ENCODE results near the gene DNAH7. TPM values are rescaled to one million over a fixed set of nuclear protein-coding genes. Genes with fewer than 3 reads are reported as not detected.

DNAH7 gene
- total and polyA plus RNA-seq, 4 experiments from 2014 or later: not detected

DNA sequence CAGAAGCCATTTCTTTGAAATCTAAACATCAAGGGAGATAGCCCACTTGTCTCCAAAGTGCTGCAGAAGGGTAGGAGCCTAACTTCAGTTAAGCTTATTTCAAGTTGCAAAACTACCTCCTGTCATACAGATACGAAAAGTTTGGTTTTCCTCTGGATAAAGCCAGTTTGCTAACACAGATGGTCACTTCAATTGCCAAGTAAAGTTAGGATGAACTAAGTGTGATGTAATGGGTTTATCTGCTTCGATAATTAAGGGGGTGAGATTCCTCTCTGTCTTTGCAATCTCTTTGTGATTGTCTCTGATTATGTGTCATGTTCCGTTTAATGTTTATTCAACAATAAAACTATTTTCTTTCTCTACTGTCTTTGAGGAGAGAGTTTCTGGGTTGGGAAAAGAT lies 255.2 kb downstream of the DNAH7 start:
- no peaks in the 10 kb centered on the region for H3K27me3 ChIP-seq (ENCODE audit: insufficient read depth, low read length)
- no peak overlapping the region for H3K4me3 ChIP-seq (ENCODE audit: low read length in 2 of 2)
- H3K9me3 ChIP-seq (ENCODE audit: control insufficient read depth in 1 of 2, low read length in 2 of 2): no peaks in the 10 kb centered on the region
- Mint-ChIP-seq H3K27ac (no peak overlapping the region), H3K4me1 (no peaks in the 10 kb centered on the region), H3K27me3 (peaks cover 8 to 10% of the 10 kb centered on the region in 2 donors), H3K36me3 (no peaks in the 10 kb centered on the region), H3K4me3 (no peak overlapping the region), H3K9me3 (no peaks in the 10 kb centered on the region)
- no peaks in the 10 kb centered on the region for H3K36me3 ChIP-seq (ENCODE audit: insufficient read depth, low read length)
- no peak overlapping the region for H3K27ac ChIP-seq (ENCODE audit: low read depth, low read length)
- POLR2A ChIA-PET (ENCODE audit: partially characterized antibody): no interaction called here
- no peaks in the 10 kb centered on the region for H3K4me1 ChIP-seq (ENCODE audit: insufficient read depth, low read length)
- CTCF ChIA-PET (ENCODE audit: partially characterized antibody): no interaction called here
- intact Hi-C loops (cut with micrococcal nuclease): no loop called here
- no peak for DNase-seq

GRCh38 chr2:195810340-195811098 lies 258.1 kb downstream of the DNAH7 start:
- Histone ChIP-seq H3K4me3 (ENCODE audit: low read length in 2 of 2) (no peak overlapping the region), H3K27ac (ENCODE audit: low read depth, low read length) (no peak overlapping the region), H3K9me3 (ENCODE audit: control insufficient read depth in 1 of 2, low read length in 2 of 2) (no peaks in the 10 kb centered on the region), H3K4me1 (ENCODE audit: insufficient read depth, low read length) (no peaks in the 10 kb centered on the region), H3K36me3 (ENCODE audit: insufficient read depth, low read length) (no peaks in the 10 kb centered on the region), H3K27me3 (ENCODE audit: insufficient read depth, low read length) (no peaks in the 10 kb centered on the region)
- ChIA-PET POLR2A (ENCODE audit: partially characterized antibody) (no interaction called here), CTCF (ENCODE audit: partially characterized antibody) (no interaction called here)
- Mint-ChIP-seq H3K27me3 (peaks cover 9 to 10% of the 10 kb centered on the region in 2 donors), H3K27ac (no peak overlapping the region), H3K4me1 (no peaks in the 10 kb centered on the region), H3K36me3 (no peaks in the 10 kb centered on the region), H3K9me3 (no peaks in the 10 kb centered on the region), H3K4me3 (no peak overlapping the region)
- intact Hi-C loops (cut with micrococcal nuclease): no loop called here
- DNase-seq: no peak

DNA sequence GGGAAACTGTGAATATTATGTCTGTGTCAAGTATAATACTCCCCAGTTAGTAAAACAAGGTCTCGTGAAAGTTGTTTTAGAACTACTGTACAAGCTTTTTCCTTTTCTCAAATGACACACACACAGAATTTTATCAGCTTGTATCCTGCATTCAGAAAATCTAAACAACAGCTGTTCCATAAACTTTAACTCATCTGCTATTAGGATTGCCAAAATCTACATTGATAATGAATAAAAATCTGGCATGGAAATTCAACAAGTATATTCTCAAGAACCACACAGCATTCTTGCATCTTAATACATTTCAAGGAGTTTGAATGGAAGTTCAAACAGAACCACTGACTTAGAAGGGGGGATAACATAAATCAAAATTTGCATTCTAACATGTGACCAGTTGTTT lies 260.4 kb downstream of the DNAH7 start:
- ChIA-PET POLR2A (ENCODE audit: partially characterized antibody) (no interaction called here), CTCF (ENCODE audit: partially characterized antibody) (interaction anchor here (0.8 kb wide), 1 partner anchor 19 kb away, joined by 3 read pairs; no protein-coding TSS in a partner anchor)
- Mint-ChIP-seq H3K4me1 (no peaks in the 10 kb centered on the region), H3K4me3 (no peak overlapping the region), H3K36me3 (no peaks in the 10 kb centered on the region), H3K27me3 (peaks cover 9% of the 10 kb centered on the region in 2 donors), H3K27ac (no peak overlapping the region), H3K9me3 (no peaks in the 10 kb centered on the region)
- H3K36me3 ChIP-seq (ENCODE audit: insufficient read depth, low read length): no peaks in the 10 kb centered on the region
- H3K4me1 ChIP-seq (ENCODE audit: insufficient read depth, low read length): no peaks in the 10 kb centered on the region
- H3K27me3 ChIP-seq (ENCODE audit: insufficient read depth, low read length): no peaks in the 10 kb centered on the region
- no peak overlapping the region for H3K27ac ChIP-seq (ENCODE audit: low read depth, low read length)
- H3K4me3 ChIP-seq (ENCODE audit: low read length in 2 of 2): no peak overlapping the region
- no peaks in the 10 kb centered on the region for H3K9me3 ChIP-seq (ENCODE audit: control insufficient read depth in 1 of 2, low read length in 2 of 2)
- intact Hi-C loops (cut with micrococcal nuclease): no loop called here
- DNase-seq: no peak

- Mint-ChIP-seq H3K27me3 (peaks cover 2 to 3% of the 10 kb centered on the region in 2 donors), H3K27ac (no peak overlapping the region), H3K36me3 (no peaks in the 10 kb centered on the region), H3K4me3 (no peak overlapping the region), H3K4me1 (no peaks in the 10 kb centered on the region), H3K9me3 (no peaks in the 10 kb centered on the region)
- Histone ChIP-seq H3K4me1 (ENCODE audit: insufficient read depth, low read length) (no peaks in the 10 kb centered on the region), H3K36me3 (ENCODE audit: insufficient read depth, low read length) (no peaks in the 10 kb centered on the region), H3K4me3 (ENCODE audit: low read length in 2 of 2) (no peak overlapping the region), H3K27ac (ENCODE audit: low read depth, low read length) (no peak overlapping the region), H3K9me3 (ENCODE audit: control insufficient read depth in 1 of 2, low read length in 2 of 2) (no peaks in the 10 kb centered on the region), H3K27me3 (ENCODE audit: insufficient read depth, low read length) (no peaks in the 10 kb centered on the region)
- CTCF ChIA-PET (ENCODE audit: partially characterized antibody): no interaction called here
- POLR2A ChIA-PET (ENCODE audit: partially characterized antibody): no interaction called here
- DNase-seq: no peak
- intact Hi-C loops (cut with micrococcal nuclease): no loop called here
These were observed 263.2 kb downstream of the DNAH7 start for GRCh38 chr2:195805283-195805976.

GRCh38 chr2:195795879-195796278 lies 272.8 kb downstream of the DNAH7 start:
- Histone ChIP-seq H3K27ac (ENCODE audit: low read depth, low read length) (no peak overlapping the region), H3K27me3 (ENCODE audit: insufficient read depth, low read length) (no peaks in the 10 kb centered on the region), H3K9me3 (ENCODE audit: control insufficient read depth in 1 of 2, low read length in 2 of 2) (no peaks in the 10 kb centered on the region), H3K4me3 (ENCODE audit: low read length in 2 of 2) (no peak overlapping the region), H3K4me1 (ENCODE audit: insufficient read depth, low read length) (no peaks in the 10 kb centered on the region), H3K36me3 (ENCODE audit: insufficient read depth, low read length) (no peaks in the 10 kb centered on the region)
- no peaks in the 10 kb centered on the region for H3K36me3 Mint-ChIP-seq
- peaks cover 0 to 2% (median under 1%) of the 10 kb centered on the region in 8 donors for H3K9me3 Mint-ChIP-seq
- intact Hi-C loops (cut with micrococcal nuclease): no loop called here
- ChIA-PET POLR2A (ENCODE audit: partially characterized antibody) (no interaction called here), CTCF (ENCODE audit: partially characterized antibody) (no interaction called here)
- no peak overlapping the region for H3K4me3 Mint-ChIP-seq
- no peak for DNase-seq
- H3K27me3 Mint-ChIP-seq: no peaks in the 10 kb centered on the region
- H3K27ac Mint-ChIP-seq: no peak overlapping the region
- no peaks in the 10 kb centered on the region for H3K4me1 Mint-ChIP-seq

DNA sequence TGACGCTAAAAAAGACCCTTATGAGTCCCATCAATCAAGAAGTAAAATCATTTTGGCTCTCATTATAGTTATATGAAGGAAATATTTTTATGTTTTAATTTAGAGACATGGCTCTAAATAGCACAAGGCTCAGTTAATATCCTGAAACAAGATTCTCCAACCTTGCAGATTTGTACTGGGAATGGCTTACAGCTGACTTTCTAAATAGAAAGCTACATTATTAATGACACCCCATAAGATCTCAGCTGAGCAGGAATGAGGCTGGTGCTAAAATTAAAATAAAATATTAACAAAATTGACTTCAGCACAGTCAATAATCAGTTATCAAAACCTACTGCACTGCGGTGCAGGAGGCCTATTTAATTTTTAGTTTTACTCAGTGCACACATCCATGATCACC lies 274.8 kb downstream of the DNAH7 start:
- H3K4me1 ChIP-seq (ENCODE audit: insufficient read depth, low read length): no peaks in the 10 kb centered on the region
- no peaks in the 10 kb centered on the region for H3K36me3 ChIP-seq (ENCODE audit: insufficient read depth, low read length)
- no peaks in the 10 kb centered on the region for H3K9me3 ChIP-seq (ENCODE audit: control insufficient read depth in 1 of 2, low read length in 2 of 2)
- no peaks in the 10 kb centered on the region for H3K4me1 Mint-ChIP-seq
- H3K27ac Mint-ChIP-seq: no peak overlapping the region
- no peak for DNase-seq
- no peak overlapping the region for H3K4me3 Mint-ChIP-seq
- no peak overlapping the region for H3K27ac ChIP-seq (ENCODE audit: low read depth, low read length)
- no peaks in the 10 kb centered on the region for H3K27me3 ChIP-seq (ENCODE audit: insufficient read depth, low read length)
- no peaks in the 10 kb centered on the region for H3K27me3 Mint-ChIP-seq
- no peaks in the 10 kb centered on the region for H3K36me3 Mint-ChIP-seq
- H3K9me3 Mint-ChIP-seq: peaks cover 0 to 15% (median 12%) of the 10 kb centered on the region in 8 donors
- intact Hi-C loops (cut with micrococcal nuclease): no loop called here
- CTCF ChIA-PET (ENCODE audit: partially characterized antibody): interaction anchor here (0.5 to 0.7 kb wide), 2 partner anchors 8 to 659 kb away, joined by 3 to 4 read pairs; no protein-coding TSS in a partner anchor
- H3K4me3 ChIP-seq (ENCODE audit: low read length in 2 of 2): no peak overlapping the region
- POLR2A ChIA-PET (ENCODE audit: partially characterized antibody): no interaction called here

DNA sequence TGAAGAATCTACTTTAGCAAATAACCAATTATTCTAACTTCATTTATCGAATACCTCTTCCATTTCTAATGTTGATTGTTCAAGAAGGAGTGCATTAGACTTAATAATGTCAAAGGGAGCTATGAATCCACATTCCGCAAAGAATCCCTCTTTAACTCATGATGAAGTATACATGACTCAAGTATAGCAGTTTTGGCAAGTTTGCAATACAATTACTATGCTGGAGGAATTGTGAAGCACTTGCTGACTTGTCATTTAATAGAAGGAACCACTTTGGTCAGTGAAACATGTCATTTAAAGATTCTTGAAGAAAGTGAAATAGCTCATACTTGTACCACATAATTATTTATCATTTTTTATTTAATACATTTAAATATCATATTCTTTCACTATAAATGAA lies 286.5 kb downstream of the DNAH7 start:
- H3K4me3 ChIP-seq (ENCODE audit: low read length in 2 of 2): no peak overlapping the region
- H3K36me3 Mint-ChIP-seq: no peaks in the 10 kb centered on the region
- no peak overlapping the region for H3K4me3 Mint-ChIP-seq
- H3K27me3 Mint-ChIP-seq: peaks cover 3% of the 10 kb centered on the region in 2 donors
- H3K27ac ChIP-seq (ENCODE audit: low read depth, low read length): no peak overlapping the region
- H3K27ac Mint-ChIP-seq: no peak overlapping the region
- no peaks in the 10 kb centered on the region for H3K4me1 ChIP-seq (ENCODE audit: insufficient read depth, low read length)
- no peaks in the 10 kb centered on the region for H3K9me3 ChIP-seq (ENCODE audit: control insufficient read depth in 1 of 2, low read length in 2 of 2)
- no peaks in the 10 kb centered on the region for H3K9me3 Mint-ChIP-seq
- H3K4me1 Mint-ChIP-seq: no peaks in the 10 kb centered on the region
- ChIA-PET POLR2A (ENCODE audit: partially characterized antibody) (no interaction called here), CTCF (ENCODE audit: partially characterized antibody) (no interaction called here)
- no peak for DNase-seq
- H3K27me3 ChIP-seq (ENCODE audit: insufficient read depth, low read length): no peaks in the 10 kb centered on the region
- intact Hi-C loops (cut with micrococcal nuclease): no loop called here
- no peaks in the 10 kb centered on the region for H3K36me3 ChIP-seq (ENCODE audit: insufficient read depth, low read length)
